ENCODE results near the gene ZNF763.

- TF ChIP-seq CTCF (conservative IDR thresholded peaks at IDR 0.05 in 1 of 2, IDR thresholded peaks at IDR 0.05 in 1 of 2; ENCODE audit: extremely low read depth in 1 of 2, insufficient read depth in 1 of 2, low read depth in 1 of 2, low read length in 2 of 2) (no peak), EZH2 (IDR thresholded peaks at IDR 0.05; ENCODE audit: borderline replicate concordance, low read length) (no peak)
Measured at GRCh38 chr19:11984986-11985385, 20.1 kb downstream of the ZNF763 start.
